SIG-M5 (cell line): ENCODE results near the gene GSTCD.
"Not testable (repeated sequence)": the region's sequence is repeated elsewhere in the genome, so short reads cannot be mapped to it uniquely, and the experiment has no call there.

Experiments used
- DNase-seq: peaks from one replicate; lab custom pipeline; 2025; lab: John Stamatoyannopoulos, UW

GSTCD gene, protein sequence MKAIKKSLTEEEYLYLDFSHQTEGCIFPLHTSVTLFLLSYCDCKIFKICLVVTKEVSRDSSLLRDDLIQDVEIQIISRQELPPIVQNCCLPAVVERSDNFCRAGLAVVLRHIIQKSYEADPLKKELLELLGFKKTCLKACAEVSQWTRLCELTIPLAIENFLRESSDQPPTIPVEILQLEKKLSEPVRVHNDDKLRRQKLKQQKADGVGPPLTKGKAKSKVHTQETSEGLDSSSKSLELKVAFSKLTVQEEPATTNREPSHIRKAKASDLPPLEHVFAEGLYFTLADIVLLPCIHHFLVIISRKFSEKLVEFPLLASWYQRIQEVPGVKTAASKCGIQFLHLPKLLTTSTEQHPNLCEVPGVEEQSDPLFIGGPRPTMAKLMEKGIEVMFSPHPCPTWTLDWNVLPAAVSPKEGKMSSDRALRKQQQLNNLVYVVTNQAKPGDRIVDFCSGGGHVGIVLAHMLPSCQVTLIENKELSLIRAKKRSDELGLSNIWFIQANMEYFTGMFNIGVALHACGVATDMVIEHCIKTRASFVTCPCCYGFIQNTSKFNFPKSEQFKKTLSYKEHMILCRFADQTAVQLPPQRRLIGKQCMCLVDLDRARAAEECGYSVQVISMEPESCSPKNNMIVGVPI

DNA sequence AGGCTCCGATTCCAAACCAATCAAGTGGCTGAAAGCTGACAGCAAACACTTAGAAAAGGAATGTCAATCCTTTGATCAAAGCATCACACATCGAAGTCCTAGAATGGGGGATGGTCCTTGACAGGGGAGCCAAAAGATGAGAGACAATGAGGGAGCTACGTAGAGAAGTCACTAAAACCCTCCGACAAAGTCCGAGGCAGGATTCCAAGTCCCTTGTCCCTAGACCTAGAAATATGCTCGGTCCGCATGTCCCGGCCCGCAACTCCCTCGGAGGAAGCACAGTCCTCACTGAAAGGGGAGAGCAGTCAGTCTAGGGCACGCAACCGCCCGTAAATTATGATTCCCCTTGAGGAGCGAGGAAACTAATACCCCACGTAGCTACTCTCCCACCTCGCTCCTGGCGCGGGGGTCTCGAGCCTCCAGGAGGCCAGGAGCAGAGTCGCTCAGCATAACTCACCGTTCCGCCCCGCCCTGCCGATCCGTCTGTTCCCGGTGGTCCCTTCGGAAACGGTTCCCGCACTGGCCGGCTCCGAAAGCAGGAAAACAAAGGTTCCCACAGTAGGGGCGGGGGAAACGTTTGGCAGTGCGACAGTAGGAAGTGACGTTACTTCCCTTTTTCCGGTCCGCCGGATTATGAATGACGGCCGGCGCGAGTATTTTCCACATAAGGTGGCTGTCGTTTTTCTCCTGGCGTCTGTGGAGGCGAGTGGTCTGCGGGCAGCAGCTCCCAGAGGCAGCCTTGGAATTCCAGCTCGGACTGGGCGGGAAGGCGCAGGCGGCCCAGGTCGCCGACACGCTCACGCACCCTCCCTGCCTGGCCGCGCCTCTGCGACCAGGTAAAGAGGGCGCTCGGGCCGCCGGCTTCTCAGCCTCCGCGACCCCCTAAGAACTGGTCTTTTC is at the start of gene GSTCD, which contains the start of gene INTS12:
GSTCD (plus strand) TSS at position 604 of the 900 bp plus-strand sequence. CDS start 8,830 bp downstream, outside the sequence.
INTS12 (minus strand) TSS at position 509 of the 900 bp plus-strand sequence. CDS start 8,684 bp downstream, outside the sequence.
- peak; percentile 36 for DNase-seq

DNA sequence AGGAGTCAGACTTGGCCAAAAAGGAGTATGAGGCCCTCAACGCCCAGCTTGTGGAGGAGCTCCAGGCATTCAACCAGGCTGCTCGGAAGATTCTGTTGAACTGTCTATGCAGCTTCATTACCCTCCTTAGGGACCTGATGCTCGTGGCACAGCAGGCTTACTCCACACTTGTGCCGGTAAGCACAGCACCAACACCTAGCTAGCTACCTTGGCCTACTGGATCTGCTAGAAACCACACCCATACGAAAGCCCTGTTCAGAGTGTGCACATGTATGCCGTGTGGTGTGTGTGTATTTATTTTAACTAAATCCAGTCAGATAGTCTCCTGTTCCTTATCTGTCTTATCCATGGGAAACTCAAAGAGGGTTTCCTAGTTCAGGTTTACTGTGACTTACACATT is 49.4 kb upstream of the GSTCD start:
- no peak for DNase-seq

DNA sequence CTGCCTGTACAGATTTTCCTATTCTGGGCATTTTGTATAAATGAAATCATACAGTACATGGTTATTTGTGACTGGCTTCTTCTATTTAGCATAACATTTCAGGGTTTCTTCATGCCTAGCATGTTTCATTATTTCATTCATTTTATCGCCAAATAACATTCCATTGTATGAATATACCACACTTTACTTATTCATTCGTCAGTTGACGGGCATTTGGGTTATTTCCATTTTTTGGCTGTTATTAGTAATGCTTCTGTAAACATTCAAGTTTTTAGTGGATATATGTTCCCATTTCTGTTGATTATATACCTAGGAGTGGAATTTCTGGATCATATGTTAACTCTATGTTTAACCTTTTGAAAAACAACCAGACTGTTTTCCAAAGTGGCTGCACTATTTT is 47.6 kb upstream of the GSTCD start:
- no peak for DNase-seq

DNA sequence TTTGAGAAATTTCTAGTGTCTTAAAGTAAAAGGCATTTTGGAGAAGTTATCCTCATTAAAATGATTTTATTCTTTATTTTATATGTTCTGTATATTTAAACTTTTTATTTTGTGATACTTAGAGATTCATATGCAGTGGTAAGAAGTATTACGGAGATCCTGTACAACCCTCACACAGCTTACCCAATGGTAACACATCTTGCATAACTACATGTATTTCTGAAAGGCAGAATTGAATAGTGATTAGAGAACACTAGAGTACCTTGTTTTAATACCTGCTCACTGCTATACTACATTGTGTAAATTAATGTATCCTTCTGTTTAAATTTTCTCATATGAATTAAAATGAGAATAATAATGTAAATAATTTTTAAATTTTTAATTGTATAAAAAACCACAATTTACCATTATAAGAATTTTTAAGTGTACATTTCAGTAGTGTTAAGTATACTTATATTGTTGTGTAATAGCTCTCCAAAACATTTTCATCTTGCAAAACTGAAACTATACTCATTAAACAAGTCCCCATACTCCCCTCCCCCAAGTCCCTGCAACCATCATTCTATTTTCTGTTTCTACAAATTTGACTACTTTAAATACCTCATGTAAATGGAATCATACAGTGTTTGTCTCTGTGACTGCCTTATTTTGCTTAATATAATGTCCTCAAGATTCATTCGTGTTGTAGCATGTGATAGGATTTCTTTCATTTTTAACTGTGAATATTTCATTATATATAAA is 45.5 kb upstream of the GSTCD start:
- DNase-seq, result no peak

DNA sequence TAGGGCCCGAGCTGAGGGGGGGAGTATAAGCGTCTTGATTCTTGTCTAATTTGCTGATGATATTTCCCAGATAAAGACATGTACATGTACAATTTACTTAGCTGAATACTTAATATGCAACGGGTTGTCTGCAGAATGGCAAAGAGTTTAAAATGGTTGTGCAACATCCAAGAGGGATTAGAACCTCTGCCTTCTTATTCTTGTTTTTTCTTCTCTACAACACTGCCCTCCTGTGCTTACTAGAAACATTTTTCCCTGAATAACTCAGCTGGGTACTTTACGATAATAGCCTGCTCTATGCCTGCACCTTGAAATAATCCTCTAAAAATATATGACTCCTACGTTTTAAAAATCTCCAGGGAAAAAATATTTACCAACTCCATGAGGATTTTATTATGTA is 41.9 kb upstream of the GSTCD start:
- DNase-seq, result no peak

DNA sequence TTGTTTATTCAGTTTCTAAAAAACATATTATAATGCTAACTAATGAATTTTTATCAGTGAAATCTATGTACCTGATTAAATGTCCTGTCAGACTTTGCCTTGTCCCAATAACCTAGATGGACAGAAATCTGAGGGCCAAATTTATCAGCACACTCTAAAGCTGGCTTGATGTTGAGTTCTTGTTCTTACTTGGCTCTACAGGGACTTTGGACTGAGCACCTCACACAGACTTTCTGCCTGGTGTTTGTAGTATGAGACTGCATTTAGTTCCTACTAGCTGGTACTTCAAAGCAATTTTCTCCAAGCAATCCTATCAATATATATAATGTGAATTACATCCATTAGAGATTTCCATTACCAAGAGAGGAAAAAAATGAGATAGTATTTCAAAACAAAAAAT is 37.9 kb upstream of the GSTCD start:
- no peak for DNase-seq

DNA sequence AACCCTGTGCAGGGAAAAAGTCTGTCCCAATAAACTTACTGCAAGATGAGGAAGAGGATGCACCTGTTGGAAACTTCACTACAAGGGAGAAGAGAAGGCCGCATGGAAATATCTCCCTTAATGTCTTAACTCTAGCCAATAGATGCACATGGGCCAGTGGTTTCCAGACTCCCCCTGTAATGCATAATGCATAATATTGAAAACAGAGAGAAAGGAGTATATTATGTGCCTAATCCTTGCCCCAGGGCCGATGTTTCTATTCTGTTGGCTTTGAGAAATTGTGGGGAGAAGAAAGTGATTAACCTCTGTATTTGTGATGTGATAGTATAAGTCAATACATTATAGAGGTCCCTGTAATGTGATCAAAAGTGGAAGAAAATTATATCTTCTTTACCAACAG is 37.3 kb upstream of the GSTCD start:
- DNase-seq, result no peak

DNA sequence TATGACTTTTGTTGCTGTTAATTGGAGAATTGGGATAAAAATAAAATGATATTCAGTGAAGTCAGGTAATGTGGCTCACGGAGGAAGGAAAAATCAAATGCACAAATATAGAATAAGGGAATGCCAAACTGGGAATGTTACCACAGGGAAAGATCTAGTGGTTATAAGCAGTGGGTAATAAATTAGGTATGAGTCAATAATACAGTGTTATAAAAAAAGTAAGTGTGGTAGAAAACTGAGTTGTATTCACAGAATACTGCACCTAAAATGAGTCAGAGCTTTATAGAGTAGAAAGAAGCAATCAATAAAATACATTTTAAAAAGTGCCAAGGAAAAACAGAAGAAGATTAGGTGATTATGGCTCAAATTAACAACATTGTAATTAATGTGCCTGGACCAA is 34.6 kb upstream of the GSTCD start:
- no peak for DNase-seq

DNA sequence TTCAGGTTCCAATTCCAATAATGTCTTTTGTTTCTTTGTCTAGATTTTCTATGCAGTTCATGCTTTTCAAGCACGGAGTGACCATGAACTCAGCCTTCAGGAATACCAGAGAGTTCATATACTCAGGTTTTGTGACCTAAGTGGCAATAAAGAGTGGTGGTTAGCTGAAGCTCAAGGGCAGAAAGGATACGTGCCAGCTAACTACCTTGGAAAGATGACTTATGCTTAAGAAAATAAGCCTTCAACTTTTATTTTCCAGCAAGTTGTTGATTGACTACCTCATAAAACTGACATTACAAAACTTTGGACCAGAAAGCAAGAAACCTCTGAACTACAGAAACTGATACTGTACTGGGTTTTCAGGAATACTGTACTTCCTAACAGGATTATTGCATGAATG is 30.9 kb upstream of the GSTCD start:
- no peak for DNase-seq

DNA sequence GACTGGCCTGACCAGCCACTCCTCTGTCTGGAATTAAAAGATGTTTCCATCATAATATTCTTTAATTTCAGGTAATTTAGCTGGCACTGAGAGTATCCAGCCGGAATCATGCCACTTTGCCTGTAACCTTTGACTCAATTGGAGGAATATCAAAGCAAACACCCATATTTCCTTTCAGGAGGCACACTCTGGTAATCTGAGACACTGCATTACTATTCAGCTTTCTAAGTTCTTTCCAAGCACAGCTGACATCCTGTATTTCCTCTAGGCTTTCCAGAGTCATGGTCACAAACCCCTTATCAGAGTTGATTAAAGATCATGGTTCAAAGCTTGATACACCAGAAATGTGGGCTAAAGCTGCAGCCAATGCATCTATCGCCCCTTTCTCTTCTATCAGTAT is 29.4 kb upstream of the GSTCD start:
- no peak for DNase-seq

DNA sequence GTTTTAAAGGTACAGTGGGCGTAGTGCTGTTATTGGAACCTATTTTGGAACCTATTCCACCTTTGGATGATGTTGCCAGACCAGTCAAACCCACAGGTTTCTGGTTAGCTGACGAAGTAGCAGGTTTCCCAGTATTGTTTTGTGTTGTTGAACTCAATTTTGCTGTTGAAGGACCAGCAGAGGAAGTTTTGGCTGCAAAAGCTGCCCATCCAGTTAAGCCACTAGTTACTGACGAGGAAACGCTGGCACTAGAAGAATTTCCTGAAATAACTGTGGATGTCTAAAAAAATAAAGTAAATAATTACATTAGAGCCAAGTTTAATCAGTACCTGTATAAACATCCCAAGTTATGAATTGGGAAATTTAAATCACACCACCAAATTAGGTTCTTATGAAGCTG is 25.5 kb upstream of the GSTCD start:
- DNase-seq, result no peak

DNA sequence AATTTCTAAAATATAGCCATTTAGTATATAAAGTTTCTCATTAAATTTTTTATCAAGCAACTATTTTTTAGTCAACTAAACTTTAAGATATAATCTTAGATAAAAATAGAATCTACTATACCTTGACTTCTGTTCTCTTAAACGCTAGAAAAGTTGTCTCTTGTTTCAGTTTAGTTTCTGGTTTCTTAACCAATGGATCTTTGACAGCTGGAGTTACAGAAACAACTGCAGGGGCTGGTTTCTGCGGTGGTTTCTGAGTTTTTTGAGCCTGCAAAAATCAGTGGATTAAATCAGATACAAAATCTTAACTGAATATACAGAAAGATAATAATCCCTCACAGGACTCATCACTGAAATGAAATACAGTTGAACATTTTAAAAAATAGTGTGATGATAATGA is 22.0 kb upstream of the GSTCD start:
- DNase-seq, result no peak

DNA sequence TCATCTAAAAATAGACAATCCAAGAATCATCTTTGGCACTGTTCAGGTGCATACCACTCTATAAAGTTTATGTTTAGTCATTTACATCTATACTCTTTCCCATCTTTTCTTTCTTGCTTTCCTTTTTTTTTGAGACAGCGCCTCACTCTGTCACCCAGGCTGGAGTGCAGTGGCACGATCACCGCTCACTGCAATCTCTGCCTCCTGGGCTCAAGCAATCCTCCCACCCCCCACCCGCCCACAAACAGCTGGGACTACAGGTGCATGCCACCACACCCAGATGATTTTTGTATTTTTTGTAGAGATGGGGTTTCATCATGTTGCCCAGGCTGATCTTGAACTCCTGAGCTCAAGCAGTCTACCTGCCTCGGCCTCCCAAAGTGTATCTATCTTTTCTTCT is 13.8 kb upstream of the GSTCD start:
- not testable (repeated sequence) for DNase-seq

DNA sequence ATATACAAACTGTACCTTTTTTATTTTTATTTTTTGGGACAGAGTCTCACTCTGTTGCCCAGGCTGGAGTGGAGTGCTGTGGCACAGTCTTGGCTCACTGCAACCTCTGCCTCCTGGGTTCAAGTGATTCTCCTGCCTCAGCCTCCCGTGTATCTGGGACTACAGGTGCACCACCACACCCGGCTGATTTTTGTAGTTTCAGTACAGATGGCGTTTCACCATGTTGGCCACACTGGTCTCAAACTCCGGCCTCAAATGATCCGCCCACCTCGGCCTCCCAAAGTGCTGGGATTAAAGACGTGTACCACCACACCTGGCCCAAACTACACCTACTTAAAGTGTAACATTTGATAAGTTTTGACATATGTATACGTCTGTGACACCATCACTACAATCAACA is 12.8 kb upstream of the GSTCD start:
- not testable (repeated sequence) for DNase-seq

DNA sequence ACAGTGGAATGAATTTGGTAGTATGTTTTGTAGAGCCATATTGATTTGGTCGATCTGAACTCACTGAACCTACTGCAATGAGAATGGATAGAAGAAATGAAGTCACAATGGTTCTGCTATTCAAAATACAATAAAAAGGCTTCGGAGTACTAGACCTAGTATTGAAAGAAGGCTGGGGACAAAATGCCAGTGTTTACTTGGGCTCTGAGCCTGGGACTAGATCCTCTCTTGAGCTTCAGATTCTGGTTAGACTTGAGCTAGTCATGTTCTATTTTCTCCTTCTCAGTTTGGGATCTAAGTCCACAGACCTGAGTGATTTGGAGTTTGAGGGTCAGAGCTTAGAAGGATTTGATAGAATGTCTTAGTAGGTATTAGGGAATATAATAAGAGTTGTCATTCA is 10.0 kb upstream of the GSTCD start:
- no peak for DNase-seq

DNA sequence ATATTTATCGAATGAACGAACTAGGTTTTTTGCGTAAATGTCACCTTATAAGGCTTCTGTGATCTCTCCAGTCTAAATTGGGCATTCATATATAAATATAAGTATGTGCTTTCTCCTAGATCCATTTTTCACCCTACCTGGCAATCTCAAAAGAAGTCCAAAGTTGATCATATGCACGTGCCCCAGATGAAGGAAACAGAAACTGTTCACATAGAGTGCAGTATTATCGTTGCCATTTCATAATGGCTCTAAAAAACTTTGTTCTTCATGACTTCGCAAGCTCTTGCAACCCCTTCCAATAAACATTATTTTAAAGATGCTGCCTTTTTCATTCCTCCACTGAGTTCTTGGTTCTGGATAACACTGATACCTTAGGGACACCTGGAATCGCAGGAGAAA is 803 bp upstream of the GSTCD start:
- DNase-seq, result no peak

DNA sequence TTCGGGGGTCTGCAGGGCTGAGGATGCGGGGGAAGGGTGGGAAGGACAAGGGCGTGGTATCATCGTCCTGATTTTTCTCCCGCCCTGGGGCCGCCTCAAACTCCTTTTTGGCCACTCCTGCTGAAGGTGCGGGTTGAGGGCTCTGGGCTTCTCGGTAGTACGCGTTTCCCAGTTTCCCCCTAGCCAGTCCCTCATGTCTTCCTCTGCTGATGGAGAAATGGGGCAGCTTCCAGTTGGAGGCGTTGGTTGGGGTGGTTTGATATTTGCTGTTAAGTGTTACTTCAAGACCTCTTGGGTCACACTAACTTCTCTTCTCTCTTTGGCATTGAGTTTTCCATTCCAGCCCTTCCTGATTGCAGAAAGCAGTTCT is 482 bp downstream of the GSTCD start:
- no peak for DNase-seq

DNA sequence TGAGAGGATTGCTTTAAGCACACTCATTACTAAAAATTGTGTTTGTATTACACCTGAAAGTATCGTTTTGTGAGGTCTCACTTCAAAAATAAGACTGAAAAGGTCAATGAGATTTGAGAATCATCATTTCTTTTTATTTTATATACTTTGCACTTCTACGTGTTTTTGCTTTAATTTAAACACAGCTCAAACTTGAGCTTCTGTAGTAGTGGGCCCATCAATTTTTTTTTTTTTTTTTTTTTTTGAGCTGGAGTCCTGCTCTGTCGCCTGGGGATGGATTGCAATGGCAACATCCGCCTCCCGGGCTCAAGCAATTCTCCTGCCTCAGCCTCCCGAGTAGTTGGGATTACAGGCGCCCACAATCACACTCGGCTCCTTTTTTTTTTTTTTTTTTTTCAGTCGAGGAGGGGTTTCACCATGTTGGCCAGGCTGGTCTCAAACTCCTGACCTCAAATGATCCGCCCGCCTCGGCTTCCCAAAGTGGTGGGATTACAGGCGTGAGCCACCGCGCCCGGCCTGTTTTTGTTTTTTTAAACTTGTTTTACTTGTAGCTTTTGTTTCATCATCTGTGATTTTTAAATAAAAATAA is 1.5 kb downstream of the GSTCD start:
- no peak for DNase-seq

DNA sequence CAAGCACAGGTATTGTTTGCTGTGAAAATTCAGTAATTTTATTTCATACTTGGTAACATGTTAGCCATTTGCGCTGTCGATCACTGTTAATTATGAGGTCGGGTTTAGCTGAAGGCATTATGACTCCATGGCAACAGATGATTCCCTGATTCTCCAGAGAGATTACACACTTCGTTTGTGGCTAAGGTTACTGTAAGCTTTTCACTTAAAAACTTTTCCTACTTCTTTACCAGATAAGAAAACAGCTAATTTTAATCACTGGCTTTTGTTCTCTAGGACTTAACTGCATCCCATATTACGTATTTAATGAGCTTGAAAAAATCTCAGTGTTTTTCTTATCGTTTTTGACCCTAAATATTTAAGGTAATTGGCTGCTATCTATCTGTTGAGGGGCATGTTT is 2.1 kb downstream of the GSTCD start:
- no peak for DNase-seq

DNA sequence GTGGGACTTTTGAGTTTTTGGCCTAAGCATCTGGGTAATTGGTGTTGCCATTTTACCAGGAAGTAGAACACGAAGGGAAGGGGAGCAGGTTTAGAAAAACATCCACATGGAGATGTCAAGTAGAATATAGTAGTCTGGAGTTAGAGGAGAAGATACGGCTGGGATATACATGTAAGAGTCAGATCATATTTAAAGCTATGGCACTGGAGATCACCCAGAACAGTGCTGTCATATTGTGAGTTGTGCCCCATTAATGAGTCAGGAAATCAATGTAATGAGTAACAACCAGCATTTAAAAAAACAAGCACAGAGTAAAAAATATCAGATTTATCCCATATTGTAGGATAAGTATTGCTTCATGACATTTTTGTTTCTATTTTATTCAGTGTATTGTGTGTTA is 4.2 kb downstream of the GSTCD start:
- DNase-seq, result no peak

DNA sequence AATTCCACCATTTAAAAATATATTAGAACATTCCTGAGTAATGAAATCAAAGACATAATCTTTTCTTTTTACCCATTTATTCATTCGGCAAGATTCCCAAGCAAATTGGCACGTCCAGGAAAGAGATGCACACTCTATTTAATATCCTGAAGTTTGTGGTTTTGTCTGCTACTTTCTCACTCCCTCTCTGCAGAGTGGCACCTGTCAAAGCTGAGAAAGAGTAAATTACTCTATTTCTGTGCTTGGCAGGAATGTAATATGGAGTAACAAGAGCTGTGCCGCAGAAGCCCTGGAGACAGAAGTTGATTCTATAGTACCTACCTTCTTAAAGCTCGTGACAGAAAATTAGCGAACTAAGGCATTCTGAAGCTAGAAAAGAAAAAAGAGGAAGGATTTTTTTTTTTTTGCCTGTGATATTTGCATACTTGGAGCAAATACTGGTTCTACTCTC is 5.5 kb downstream of the GSTCD start:
- DNase-seq, result peak; percentile 13
